GM12874 (cell line): ENCODE data around the gene LMCD1.

Source experiments
- TF ChIP-seq, protein P1 (sequence below): IDR thresholded peaks from 2 replicates; pipeline ENCODE4 v1.5.1; 2011; ENCODE audit warnings: low read depth, mild to moderate bottlenecking, control low read depth, low read length, moderate library complexity; ENCODE audit not compliant: insufficient read depth

The LMCD1 gene

GRCh38 chr3:8490079-8490552 lies 11.5 kb upstream of the LMCD1 start:
- TF ChIP-seq, protein P1, sequence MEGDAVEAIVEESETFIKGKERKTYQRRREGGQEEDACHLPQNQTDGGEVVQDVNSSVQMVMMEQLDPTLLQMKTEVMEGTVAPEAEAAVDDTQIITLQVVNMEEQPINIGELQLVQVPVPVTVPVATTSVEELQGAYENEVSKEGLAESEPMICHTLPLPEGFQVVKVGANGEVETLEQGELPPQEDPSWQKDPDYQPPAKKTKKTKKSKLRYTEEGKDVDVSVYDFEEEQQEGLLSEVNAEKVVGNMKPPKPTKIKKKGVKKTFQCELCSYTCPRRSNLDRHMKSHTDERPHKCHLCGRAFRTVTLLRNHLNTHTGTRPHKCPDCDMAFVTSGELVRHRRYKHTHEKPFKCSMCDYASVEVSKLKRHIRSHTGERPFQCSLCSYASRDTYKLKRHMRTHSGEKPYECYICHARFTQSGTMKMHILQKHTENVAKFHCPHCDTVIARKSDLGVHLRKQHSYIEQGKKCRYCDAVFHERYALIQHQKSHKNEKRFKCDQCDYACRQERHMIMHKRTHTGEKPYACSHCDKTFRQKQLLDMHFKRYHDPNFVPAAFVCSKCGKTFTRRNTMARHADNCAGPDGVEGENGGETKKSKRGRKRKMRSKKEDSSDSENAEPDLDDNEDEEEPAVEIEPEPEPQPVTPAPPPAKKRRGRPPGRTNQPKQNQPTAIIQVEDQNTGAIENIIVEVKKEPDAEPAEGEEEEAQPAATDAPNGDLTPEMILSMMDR = no peak

DNA sequence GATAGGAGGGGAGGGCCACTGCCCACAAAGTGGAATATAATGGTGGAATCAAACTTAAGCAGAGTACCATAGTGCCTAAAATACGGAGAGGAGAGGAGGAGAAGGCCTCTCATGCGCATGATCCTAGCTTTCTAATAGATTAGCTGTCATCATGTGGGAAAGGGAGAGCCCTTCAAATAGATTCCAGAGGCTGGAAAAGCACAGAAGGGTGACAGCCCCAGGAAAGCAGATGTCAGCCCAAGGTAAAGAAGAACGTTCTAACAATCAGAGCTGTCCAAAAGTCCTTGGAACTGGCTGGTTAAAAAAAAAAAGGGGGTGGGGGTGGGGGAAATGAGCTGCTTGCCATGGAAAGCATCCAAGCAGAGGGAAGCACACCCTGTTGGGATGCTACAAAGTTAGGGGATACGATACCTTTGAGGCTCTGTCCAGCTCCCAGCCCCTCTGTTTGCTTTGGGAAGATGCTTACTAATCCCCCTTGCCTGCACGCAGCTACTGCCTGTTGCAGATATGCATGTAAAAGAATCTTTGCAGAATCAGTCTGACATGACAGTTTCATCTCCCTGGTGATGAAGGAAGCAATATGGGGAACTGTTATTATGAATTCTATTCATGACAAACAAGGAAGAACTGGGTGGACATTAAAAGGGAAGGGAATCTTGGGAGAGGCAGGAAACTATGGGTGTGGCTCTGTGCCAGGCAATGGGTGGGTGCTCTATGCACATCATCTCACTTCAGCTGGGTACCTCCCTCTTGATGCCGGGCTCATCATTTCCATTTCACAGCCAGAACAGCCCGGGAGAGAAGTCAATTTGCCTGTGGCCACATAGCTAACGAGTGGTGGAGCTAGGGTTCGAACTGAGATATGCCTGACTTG lies 10.1 kb upstream of the LMCD1 start:
- TF ChIP-seq, protein P1 = no peak

DNA sequence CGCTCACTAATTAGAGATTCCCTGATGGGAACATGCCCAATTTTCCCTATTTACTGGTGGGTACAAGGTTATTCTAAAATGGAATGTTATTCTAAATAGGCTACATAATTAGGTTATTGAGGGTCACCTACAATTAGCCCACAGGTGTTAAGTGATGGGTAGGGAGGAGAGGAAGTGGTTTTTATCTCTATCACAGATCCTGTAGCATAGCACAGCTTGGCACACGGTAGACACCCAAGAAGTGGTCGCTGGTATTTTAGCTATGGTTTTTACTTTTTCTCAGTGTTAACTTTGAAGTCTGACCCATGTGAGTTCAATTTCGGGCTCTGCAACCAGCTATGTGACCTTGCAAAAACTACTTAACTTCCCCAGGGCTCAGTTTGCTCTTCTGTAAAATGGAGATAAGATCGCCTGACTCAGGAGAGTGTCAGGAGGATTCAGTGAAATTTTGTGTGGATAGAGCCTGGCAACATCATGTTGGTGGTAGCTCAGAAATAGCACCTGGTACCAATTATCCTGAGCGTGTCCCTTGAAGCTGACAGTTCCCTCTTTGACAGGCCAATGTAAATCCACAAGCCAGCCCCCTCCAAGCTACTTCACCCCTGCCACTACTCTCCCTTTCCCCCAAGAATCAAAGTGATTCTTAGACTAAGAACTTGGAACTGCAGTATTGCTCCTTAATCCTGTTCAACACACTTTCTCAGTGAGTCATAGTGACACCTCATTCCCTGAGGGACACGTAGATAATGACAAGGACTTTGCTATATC lies 8.7 kb upstream of the LMCD1 start:
- TF ChIP-seq, protein P1 = no peak

DNA sequence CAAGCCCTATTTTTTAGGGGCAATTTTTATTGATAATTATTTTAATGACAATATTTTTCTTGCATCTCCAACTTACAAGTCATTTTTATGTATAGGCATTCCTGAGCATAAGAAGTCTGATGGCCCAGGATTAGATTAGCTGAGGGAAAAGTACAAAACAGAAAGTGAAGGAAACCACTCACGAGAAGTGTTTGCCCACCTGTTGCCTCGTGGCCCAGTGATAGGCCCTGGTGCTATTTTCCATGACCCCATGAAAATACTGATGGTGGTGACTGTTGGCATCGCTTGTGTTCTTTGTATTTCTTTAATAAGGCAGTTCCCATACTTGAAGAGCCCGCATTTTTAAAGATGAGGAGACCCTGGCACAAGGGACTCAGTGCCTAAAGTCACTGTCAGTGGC lies 7.9 kb upstream of the LMCD1 start:
- TF ChIP-seq, protein P1 = no peak

DNA sequence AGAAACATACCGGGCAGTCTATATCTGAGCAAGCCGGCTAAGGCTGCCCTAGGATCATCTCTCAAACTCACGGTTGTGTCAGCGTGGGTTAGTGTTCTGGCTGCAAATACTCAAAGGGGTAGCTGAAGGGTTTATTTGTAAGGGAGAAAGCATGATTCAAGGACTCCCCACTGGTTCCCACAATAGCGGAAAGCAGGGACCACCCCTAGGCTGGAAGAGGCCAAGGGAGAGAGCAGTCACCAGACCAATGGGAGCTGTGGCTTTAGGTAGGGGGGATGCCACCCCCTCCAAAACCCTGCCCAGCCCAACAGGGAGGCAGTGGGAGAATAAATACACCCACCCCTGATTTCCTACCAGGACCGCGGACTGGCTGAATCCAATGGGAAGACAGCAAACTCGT lies 7.3 kb upstream of the LMCD1 start:
- TF ChIP-seq, protein P1 = no peak

DNA sequence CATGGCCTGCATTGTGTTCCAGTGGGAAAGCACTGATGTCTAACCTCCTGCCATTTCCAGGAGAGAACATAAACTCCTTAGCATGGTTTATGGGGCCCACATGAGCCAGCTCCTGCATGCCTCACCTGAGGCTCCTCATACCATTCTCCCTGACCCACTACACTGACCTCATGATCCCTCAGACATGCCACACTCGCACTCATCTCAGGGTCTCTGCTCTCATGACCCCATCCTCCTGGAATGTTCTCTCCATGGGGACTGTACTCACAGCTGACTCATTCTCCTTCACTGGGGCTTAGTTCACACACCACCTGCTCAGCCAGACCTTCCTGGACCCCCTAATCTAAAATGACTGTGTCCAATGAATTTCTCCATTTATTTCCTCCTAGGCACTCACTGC lies 4.0 kb upstream of the LMCD1 start:
- TF ChIP-seq, protein P1 = no peak

DNA sequence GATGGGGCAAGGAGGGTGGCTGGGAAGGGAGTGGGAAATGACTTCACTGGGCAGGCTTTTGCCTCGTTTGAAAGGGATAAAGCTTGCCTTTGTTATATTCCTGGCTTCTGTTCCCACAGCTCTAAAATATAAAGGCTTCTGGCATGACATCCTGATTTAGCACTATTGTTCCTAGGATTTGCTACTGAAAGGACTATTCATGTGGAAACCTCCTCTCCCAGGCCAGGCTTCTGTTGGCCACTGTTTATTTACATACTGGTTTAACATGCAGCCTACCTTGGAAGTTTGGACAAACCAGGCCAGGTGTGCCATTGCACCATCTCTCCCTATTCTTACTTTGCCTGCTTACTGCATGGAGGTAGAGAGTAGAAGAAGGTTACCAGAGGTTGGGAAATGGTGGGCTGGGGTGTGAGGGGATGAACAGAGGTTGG lies 2.4 kb upstream of the LMCD1 start:
- TF ChIP-seq, protein P1 = no peak
